ENCODE results near the gene ZP2.
"Not testable (repeated sequence)": the region's sequence is repeated elsewhere in the genome, so short reads cannot be mapped to it uniquely, and the experiment has no call there.

Gene ZP2

GRCh38 chr16:21172650-21173049, 38.7 kb downstream of the ZP2 start:
- H3K4me3 ChIP-seq (ENCODE audit: low read depth, low read length), result no peak overlapping the region
- no peak for TF ChIP-seq CTCF (IDR thresholded peaks at IDR 0.05; ENCODE audit: low read depth, low read length, missing control alignments)
- in situ Hi-C loops (cut with HindIII; ENCODE audit: low sequenced_read_pairs), result no loop called here
- DNase-seq (ENCODE audit: low read depth), result no peak

GRCh38 chr16:21170116-21170515, 41.3 kb downstream of the ZP2 start:
- H3K4me3 ChIP-seq (ENCODE audit: low read depth, low read length); in situ Hi-C loops (cut with HindIII; ENCODE audit: low sequenced_read_pairs); DNase-seq (ENCODE audit: low read depth): not testable (repeated sequence)

- TF ChIP-seq CTCF (IDR thresholded peaks at IDR 0.05; ENCODE audit: low read depth, low read length, missing control alignments), result no peak
- no peak for DNase-seq (ENCODE audit: low read depth)
- no peak overlapping the region for H3K4me3 ChIP-seq (ENCODE audit: low read depth, low read length)
- in situ Hi-C loops (cut with HindIII; ENCODE audit: low sequenced_read_pairs), result no loop called here
Observed at GRCh38 chr16:21169249-21169981, 42.0 kb downstream of the ZP2 start.

- no peak for DNase-seq (ENCODE audit: low read depth)
- H3K4me3 ChIP-seq (ENCODE audit: low read depth, low read length), result no peak overlapping the region
- TF ChIP-seq CTCF (IDR thresholded peaks at IDR 0.05; ENCODE audit: low read depth, low read length, missing control alignments), result no peak
- in situ Hi-C loops (cut with HindIII; ENCODE audit: low sequenced_read_pairs), result no loop called here
Observed at GRCh38 chr16:21167929-21168602, 43.3 kb downstream of the ZP2 start.

GRCh38 chr16:21167360-21167759, 44.0 kb downstream of the ZP2 start:
- H3K4me3 ChIP-seq (ENCODE audit: low read depth, low read length), result no peak overlapping the region
- no peak for TF ChIP-seq CTCF (IDR thresholded peaks at IDR 0.05; ENCODE audit: low read depth, low read length, missing control alignments)
- peak; percentile 90 for DNase-seq (ENCODE audit: low read depth)
- in situ Hi-C loops (cut with HindIII; ENCODE audit: low sequenced_read_pairs), result no loop called here

GRCh38 chr16:21166561-21166961, 44.8 kb downstream of the ZP2 start:
- peak; percentile 31 for DNase-seq (ENCODE audit: low read depth)
- in situ Hi-C loops (cut with HindIII; ENCODE audit: low sequenced_read_pairs), result no loop called here
- TF ChIP-seq CTCF (IDR thresholded peaks at IDR 0.05; ENCODE audit: low read depth, low read length, missing control alignments), result no peak
- no peak overlapping the region for H3K4me3 ChIP-seq (ENCODE audit: low read depth, low read length)

- in situ Hi-C loops (cut with HindIII; ENCODE audit: low sequenced_read_pairs), result no loop called here
- DNase-seq (ENCODE audit: low read depth), result no peak
- no peak for TF ChIP-seq CTCF (IDR thresholded peaks at IDR 0.05; ENCODE audit: low read depth, low read length, missing control alignments)
- H3K4me3 ChIP-seq (ENCODE audit: low read depth, low read length), result no peak overlapping the region
Observed at GRCh38 chr16:21164521-21165168, 46.7 kb downstream of the ZP2 start.
